Activated T-cell treated with anti-CD3 and anti-CD28 coated beads for 4 hours (primary cell): ENCODE data around the gene TMEM252.

Experiments
- DNase-seq: peaks from one replicate; pipeline ENCODE4 v3.0.0-alpha.2; 2020

Gene TMEM252, protein sequence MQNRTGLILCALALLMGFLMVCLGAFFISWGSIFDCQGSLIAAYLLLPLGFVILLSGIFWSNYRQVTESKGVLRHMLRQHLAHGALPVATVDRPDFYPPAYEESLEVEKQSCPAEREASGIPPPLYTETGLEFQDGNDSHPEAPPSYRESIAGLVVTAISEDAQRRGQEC

DNA sequence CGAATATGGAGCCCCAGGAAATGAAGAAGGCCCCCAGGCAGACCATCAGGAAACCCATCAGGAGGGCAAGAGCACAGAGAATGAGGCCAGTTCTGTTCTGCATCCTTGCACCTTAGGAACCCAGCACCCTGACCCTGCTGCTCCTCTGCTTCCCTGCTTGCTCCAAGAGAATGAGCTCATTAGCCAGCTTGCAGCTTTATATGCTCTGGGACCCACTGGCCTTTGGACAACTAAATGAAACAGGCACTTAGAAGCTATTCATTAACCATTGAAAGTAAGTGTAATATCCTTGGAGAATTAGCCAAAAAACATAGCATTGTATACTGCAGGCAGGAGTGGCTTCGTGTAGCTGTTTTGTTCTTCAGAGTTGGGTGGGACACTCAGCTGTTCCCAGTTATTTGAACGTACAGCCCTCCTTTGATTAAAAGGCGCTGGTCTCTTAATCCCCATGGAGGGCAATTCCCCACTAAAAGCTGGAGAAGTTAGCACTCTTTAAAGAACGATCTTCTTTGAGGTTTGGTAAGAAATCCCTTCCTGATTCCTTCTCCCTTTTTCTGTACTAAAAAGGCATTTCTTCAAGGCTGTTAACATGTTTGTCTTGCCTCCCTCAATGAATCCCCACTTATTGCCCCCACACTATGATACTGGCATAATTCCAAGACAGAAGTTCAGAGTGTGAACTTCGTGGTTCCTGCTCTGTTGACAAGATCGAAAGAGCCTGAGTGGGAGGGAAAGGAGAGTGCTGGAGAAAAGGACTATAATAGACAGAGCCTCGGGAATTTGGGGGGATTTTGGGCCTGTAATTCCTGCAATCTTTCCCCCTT lies at the start of gene TMEM252:
Gene TMEM252 (minus strand): TSS at position 172 of the 824 bp plus-strand sequence. CDS start 69 bp downstream, at position 103.
- no peak for DNase-seq

DNA sequence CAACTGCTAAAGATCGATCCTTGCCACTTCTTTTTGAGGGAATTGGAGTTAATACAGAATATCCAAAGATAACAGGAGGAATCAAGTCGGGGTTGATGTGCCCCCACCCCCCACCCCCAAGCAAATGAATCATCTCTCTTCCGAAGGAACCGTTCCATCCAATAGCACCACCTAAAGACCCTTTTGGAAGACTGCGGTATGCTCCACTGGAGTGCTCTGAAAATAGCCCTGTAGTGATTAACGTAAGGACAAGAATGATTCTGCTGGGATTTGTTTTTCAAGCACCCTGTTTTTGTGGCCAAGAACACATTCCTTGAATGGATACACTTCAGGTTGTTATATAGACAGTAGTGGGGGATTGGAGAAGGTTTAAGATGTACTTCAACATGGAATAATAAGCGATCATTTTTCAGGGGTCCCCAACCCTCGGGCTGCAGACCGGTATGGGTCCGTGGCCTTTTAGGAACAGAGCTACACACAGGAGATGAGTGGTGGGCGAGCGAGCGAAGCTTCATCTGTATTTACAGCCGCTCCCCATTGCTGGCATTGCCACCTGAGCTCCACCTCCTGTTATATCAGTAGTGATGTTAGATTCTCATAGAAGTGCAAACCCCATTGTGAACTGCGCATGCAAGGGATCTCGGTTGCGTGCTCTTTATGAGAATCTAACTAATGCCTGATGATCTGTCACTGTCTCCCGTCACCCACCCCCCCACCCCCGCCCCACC lies 44.5 kb upstream of the TMEM252 start:
- DNase-seq: no peak

DNA sequence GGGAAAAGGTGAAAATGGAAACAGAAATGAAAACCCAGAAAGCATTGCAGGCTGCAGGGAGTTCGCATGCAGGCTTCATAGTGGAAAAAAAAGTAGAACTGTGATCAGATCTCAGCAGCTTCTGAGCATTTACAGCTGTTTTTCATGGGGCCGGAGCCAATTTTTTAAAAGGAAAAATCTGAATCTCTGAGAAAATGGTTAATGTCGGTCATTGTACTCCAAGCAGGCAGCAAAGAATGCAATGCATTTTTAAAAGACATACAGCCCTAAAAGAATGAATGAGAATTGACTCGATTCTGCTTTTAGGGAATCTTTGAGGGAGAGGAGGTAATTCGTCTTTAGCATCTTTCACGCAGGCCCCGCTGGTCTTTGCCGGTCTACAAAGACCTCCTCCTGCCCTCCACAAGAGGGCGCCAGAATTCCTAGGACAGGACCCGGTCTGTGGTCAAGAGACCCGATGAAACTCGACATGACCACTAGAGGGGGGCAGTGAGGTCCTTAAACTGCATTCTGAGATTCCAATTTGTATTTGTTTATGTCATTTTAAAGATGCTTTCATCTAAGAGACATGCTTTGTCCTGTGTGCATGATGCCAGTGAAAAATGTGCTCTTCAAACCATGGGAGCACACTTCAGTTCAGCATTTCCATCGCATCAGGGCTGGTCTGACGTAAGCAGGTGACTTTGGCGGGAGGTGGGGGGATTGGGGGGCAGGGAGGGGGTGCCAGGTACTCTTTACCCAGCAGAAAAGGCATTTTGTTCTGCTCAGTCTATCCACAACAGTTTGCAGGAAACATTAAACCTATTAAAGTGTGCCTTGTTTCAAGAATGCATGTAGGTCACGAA lies 43.7 kb upstream of the TMEM252 start:
- DNase-seq: peak; percentile 68

DNA sequence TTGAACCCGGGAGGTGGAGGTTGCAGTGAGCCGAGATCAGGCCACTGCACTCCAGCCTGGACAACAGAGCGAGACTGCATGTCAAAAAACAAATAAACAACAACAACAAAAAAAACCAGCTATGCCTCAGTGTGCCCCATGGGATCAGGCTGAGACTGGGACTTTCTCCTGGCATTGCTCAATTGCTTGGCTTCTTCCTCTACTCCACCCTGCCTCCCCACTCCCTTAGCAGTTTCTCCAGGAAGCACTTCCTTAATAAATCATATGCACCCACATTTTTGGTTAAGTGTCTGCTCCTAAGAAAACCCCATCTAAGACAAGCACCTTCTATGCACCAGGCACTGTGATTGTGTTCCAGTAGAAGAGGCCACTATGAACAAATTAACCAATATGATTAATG lies 41.0 kb upstream of the TMEM252 start:
- DNase-seq: no peak

DNA sequence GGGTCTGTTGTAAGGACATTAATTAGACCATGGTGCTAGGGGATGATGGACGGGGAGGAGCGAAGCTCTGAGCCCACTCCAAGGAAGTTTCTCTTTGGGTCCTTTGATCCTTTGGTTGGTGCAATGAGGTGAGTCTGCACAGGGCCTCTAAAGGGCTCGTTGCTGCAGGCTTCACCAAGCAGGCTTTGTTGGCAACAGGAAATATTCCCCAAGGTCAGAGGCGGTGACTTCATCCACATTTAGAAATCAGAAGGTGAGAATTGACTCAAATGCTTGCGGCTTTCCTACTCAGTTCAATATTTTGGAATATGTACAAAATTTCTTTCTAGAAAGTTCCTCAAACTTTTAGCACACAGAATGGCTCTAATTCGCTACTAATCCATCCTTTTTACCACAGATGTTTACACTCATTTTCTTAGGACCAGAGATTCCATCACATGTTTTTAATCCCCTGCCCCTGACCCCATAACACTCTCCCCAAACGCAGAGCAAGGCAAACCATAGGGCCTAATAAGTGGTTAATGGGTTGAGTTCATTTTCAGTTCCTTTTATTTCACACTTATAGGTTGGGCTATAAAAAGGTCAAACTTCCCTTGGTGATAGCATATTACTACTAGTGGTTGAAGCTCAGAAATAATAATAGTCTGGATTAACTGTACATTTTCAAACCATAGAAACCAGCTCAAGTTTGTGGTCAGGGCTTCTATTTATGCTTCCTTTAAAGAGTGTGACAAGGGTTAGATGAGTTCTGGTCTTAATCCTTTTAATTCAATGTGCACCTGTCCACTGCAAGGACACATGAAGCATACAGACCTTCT lies 37.3 kb upstream of the TMEM252 start:
- no peak for DNase-seq

DNA sequence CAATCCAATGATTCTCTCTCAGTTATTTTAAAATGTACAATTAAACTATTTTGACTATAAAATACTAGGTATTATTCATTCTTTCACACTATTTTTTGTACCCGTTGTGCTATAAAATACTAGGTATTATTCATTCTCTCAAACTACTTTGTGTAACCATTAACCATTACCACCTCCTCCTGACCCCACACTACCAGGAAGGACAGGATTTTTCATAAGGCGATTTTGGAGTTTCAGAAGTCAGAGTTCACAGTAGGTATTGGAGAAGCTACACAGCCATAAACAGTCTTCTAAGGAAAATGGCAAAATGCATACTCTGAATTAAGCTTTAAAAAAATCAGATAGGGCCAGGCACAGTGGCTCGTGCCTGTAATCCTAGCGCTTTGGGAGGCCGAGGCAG lies 35.1 kb upstream of the TMEM252 start:
- DNase-seq: no peak

DNA sequence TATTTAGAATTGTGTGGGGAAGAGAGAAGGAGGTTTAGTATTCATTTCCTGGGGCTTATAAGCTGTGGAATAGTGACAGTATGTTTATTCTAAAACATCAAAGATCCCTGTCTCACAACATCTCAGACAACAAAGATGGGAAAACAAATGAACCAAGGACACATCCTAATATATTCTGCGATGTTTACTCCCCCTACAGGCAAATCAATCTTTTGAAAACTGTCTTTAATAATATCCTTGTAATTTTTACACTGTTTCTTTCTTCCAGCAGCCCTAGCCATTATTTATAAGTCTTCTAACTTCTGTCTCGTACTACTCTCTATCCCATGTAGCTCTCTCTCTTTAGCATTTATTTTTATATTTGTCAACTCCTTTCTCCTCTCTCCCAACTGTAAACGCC lies 33.5 kb upstream of the TMEM252 start:
- no peak for DNase-seq

DNA sequence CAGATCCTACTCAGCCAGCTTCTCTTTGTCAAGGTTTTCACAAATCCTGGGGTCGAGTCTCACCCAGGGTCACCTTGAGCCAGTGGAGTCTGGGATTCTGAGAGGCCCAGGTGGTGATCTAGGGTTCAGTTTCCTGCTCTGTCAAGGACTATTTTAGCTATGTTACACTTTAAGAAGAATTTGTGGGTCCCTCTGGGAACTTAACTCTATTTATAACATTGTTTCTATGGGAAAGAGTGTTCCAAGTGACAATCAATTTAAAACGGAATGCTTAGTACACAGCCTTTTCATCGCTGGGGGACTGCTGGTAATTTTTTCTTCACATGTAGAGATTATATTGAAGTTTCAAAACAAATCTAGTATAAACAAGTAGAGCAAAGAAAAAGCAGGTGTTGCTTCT lies 26.9 kb upstream of the TMEM252 start:
- DNase-seq: no peak

DNA sequence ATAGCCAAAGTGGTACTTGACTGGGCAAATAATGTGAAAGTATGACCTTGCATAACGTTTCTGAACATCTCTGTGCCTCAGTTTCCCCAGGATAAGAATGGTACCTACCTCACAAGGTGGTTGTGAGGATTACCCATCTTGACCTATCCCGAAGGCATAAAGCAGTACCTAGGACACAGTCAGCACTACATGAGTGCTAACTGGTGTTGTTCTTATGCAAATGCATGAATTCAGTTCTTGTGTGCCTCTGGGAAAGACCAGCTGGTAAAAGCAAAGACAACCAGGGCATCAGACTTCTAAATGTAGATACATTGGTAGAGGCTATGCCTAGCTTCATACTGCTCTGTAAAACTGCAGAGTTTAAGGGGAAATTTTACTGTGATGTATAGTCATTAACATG lies 21.8 kb upstream of the TMEM252 start:
- DNase-seq: no peak

DNA sequence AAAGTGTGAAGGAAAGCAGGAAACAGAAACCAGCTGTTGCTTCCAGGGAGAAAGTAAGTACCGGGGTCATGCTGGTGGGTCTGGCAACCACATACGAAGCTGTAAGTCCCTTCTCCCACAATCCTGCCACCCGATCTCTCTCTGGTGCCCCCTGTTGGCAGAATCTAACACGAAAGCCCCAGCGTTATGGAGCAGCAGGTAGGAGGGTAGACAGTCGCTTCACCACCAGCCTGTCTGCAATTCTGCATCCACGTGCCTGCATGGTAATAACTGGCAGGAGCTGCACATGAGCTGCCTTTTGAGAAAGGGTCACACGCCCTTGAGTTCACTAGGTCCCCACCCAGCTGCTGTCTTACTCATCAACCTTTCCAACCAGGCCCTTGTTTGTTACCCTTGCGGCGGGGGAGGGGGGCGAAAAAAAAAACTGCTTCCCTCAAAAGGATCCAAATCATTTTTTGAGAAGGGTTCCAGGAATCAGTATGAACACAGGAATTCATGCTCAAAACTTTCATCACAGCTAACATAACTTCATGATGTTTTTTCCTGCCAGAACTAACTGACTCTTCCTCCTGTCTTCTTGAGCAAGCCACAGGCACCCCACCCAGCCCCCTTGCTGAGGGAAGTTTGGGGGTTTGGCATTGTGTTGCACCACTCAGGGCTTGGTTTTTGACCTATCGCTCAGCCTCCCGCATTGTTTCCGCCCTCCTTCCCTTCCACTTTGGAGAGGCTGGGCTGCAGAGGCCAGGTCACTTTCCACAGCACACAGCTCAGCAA lies 19.6 kb upstream of the TMEM252 start:
- DNase-seq: peak; percentile 27

DNA sequence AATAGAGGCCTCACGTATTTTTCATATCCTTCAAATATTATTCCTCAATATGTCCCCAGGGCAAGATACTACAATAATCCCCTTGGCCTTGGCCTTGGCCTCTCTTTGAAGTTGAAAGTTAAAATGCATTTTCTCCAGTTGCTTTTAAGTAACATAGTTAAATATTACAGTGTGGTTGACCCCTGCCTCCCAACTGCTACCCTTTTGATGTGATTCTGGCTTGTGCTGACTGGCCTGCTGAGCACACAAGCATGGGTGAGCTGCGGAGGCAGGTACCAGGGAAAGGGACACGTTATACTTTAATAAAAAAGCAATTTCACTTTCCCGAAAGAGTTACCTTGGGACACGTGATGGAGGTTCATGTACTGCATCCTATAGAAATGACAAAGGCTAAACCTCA lies 17.9 kb upstream of the TMEM252 start:
- DNase-seq: no peak

DNA sequence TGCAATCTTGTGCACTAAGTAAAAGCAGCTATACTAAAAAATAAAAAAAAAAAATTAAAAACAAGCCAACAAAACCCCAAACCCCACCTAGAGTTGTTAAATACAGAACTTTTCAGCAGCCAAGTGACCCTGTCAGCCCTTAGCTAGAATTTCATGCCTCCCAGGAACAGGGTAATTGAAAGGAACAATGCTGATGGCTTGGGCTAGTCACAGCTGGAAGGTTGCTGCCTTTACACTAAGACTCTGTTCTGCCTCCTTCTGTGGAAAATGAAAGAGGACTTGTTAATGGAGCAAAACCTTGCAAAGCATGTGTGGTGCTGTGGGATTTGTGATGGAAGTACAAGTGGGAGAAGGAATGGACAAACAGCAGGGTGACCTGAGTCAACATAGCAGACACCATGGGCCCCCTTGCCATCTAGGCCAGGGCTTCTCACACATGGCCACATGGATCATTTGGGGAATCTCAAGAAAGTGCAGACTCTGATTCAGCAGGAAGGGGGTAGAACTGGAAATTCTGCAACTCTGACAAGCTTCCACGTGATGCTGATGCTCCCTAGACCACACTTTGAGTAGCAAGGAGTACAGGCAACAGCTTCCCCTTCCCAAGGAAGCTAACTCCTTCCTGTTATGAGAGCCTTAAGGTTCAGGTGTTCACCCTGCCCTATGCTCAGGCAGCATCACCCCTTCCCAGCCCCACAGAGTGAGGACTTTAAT lies 14.9 kb upstream of the TMEM252 start:
- no peak for DNase-seq

DNA sequence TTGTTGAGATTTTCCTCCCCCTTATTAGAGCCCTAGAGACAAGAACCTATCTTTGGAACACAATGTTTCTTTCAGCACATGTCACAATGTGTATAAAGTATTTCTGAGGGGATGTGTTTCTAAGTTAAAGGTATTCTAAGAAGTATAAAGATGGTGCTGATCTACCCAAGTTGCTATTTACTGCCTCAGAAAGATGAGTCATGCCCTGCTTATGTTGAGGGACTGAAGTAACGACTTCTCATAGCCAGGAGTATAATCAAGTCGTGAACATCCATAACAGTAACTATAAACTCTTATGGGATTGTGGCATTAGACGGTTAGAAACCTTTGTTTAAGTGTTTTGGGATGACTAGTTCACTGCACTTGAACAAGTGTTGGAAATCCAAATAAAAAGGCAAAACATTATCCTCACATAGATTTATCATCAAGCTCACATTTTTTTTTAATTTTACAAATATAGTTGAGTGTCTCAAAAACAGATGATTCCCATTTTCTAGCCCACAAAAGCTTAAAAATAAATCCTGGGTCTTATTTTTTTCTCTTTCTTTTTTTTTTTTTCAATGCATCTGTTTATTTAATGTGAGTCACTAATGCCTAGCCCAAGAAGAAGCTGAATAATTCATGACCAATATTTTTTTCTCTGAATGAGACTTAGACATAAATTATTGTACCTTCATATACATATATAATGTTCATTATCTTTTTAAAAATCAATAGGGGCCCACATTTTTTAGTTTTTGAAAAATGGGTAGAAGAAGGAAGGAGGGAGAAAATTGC lies 12.2 kb upstream of the TMEM252 start:
- no peak for DNase-seq

DNA sequence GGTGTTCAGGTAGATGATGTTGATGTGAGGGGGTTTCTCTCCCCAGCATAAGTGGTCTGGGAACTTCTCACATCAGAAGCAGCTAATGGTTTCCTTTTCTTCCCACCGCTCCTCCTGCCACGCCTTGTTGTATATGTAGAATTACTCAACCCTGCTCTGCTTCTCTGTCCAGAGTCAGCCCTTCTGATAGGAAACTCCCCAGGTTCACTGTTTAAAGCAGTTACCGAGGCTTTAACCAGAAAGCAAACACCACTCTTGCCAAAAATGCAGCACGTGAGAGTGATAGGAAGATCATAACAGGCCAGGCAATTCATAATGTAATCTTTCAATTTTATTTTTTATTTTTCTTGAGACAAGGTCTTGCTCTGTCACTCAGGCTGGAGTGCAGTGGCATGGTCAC lies 10.5 kb upstream of the TMEM252 start:
- DNase-seq: no peak

DNA sequence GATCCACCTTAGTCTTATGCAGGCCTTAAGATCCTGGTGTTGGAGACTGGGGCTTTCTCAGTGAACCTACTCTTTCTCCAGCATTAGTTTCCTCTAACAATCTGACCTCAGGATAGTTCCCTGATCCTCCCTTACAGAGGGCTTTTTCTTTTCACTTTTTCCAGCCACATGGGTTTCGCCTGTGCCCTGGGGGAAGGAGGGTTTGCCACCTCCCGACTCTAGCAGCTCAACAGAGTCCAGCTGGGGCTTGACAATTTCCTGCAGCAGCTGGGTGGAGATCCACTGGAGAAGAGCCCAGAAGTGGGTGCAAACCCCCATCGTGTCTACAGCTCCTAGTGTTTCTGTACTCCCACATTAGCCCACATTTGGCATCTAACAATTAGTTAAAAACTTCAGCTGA lies 7.6 kb upstream of the TMEM252 start:
- no peak for DNase-seq

DNA sequence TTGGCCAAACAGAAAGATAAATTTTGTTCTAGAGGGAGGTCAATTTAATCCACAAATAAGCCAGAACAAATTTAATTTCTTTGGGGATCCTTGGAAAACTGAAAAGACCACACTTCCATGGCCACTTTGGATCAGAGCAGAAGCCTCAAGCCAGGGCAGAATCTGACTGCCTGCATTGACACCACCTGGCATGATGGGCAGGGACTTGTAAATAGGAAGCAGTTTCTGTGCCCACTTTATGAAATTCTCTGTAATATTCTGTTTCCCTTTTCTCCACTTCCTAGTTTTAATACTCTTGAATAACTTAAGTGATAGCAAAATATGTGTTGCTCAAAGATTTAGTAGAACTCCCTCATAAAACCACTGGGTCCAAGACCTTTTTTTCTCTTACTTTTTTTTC lies 6.7 kb upstream of the TMEM252 start:
- no peak for DNase-seq

DNA sequence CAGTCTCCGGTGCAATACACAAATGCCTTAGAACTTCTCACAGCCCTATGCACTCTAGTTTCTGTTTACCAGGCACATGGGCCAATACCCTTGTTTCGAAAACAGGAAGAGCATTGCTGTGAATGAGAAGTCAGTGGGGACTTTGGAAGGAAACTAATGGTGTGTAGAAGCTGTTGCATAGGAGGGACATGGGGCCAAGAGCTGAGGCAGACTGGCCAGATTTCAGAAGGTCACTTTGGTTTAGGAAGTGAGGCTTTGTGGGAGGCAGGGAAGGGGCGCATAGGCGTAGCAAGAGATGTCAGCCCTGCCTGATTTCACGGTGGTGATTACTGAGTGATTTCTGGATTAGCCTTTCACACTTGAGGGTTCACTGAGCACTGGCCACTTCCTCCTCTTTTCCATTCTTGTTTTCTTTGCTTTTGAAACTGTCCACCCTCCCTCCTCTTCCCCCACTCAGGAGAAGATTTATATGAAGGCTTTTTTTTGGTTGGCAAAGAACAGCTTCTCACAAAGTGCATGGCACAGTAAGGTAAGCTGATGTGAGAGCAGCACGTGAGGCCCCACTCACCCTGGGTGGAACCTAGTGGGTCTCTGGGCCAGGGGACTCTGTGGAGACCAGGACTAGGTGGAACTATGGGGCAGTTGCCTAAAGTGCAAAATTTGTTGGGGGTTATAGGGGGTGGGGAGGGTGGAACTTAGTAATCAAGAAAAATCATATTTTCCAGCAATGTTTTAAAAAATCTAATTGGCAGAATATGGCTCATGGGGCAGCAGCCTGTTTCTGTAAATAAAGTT lies 6.1 kb upstream of the TMEM252 start:
- no peak for DNase-seq

DNA sequence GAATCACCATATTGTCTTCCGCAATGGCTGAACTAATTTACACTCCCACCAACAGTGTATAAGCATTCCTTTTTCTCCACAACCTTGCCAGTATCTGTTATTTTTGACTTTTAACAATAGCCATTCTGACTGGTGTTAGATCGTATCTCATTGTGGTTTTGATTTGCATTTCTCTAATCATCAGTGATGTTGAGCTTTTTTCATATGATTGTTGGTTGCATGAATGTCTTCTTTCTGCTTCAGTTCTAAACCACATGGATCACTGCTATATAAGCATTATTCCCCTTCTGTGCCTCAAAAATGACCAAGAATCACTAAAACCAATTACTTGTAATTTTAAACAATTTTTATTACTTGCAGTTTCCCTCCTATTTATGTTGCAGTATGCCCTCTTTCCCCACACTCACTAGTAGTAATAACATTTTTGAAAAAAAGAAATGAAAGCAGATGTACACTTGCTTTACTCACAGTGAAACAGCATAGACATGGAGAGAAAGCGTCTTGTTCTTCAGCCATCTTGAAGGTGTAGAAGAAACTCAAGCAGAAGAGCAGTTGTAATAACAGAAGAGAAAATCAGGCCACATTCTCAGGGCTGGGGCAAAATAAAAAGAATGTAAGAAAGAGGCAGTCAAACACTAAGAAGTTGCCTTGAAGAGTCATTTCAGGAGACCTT lies 4.5 kb upstream of the TMEM252 start:
- DNase-seq: no peak
